Measurements from ENCODE around the gene GIMAP6.
"Not testable (repeated sequence)": the region's sequence is repeated elsewhere in the genome, so short reads cannot be mapped to it uniquely, and the experiment has no call there.

The GIMAP6 gene

DNA sequence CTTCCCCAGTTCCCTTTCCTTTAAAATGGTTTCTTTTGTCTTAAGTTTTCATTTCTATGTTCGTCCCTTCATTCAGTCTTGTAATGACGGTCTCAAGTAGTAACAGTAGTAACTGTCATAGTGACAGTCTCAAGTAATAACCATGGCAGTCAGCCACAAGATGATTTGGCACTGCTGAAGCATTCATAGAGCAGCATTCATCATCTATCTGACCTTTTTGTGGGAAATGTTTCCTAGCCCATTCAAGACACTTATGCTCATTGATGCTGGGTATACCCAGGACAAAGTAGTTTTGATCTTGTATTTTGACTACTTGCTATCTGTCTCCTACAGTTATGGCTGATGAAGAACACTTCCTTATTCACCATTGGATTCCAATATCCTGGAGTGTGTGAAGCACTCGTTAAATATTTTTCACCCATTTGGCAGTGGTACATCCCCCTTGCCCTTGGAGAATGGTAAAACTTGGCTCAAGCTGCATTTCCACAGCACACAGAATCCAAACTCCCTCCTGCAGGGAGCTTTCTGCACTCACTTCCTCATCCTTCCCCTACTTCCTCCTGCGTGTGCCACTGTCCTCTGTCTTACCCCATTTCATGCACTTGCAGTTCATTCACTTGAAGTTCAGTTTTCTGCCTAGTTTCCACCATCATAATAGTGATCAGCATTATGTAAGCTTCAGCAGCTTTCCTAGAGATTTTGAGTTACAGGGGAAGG, 46.0 kb downstream of the GIMAP6 start:
- TF ChIP-seq CTCF (IDR thresholded peaks at IDR 0.05; ENCODE audit: low read depth, low read length, poor library complexity, severe bottlenecking) (no peak), EZH2phosphoT487 (IDR thresholded peaks at IDR 0.05; ENCODE audit: borderline replicate concordance, low read length) (no peak)
- Histone ChIP-seq H4K20me1 (ENCODE audit: control insufficient read depth, insufficient read depth, low read depth, low read length) (no peaks in the 10 kb centered on the region), H3K27ac (ENCODE audit: low read depth, low read length) (no peak overlapping the region), H3K27me3 (ENCODE audit: control insufficient read depth, low read length) (no peaks in the 10 kb centered on the region), H3F3A (ENCODE audit: control insufficient read depth, insufficient read depth) (no peaks in the 10 kb centered on the region), H3K9me2 (replicated peaks; ENCODE audit: control insufficient read depth, low read length) (no peaks in the 10 kb centered on the region), H3K9me3 (ENCODE audit: control insufficient read depth, insufficient read depth, low read length) (no peaks in the 10 kb centered on the region), H3K4me1 (ENCODE audit: control insufficient read depth, low read length) (no peaks in the 10 kb centered on the region), H3K79me2 (ENCODE audit: control insufficient read depth, low read length) (no peaks in the 10 kb centered on the region), H3K4me3 (ENCODE audit: low read length) (no peak overlapping the region), H3K4me2 (ENCODE audit: low read length) (no peak overlapping the region), H3K36me3 (ENCODE audit: control insufficient read depth, low read length) (no peaks in the 10 kb centered on the region)

DNA sequence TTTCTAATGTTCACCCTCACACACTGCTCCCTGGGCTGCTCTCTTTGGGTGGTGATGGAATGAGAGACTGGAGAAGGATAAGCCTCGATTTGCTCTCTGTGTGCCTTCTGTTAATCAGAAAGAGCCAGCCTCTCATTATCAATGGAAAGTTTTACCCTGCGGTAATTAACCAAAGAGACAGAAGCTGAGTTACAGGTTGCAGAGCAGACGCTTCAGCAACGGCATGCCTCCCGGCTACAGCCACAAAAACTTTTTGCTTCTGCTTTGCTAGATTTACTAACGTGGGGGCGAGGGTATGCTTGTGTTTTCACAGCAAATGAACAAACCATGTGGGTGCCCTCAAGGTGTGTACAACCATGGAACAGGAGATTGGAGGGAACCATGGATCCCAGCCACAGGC, 47.0 kb downstream of the GIMAP6 start:
- Histone ChIP-seq H3K4me2 (ENCODE audit: low read length) (no peak overlapping the region), H3K27me3 (ENCODE audit: control insufficient read depth, low read length) (no peaks in the 10 kb centered on the region), H3K9me3 (ENCODE audit: control insufficient read depth, insufficient read depth, low read length) (no peaks in the 10 kb centered on the region), H3K79me2 (ENCODE audit: control insufficient read depth, low read length) (no peaks in the 10 kb centered on the region), H3K4me1 (ENCODE audit: control insufficient read depth, low read length) (no peaks in the 10 kb centered on the region), H3F3A (ENCODE audit: control insufficient read depth, insufficient read depth) (no peaks in the 10 kb centered on the region), H4K20me1 (ENCODE audit: control insufficient read depth, insufficient read depth, low read depth, low read length) (no peaks in the 10 kb centered on the region), H3K36me3 (ENCODE audit: control insufficient read depth, low read length) (no peaks in the 10 kb centered on the region), H3K27ac (ENCODE audit: low read depth, low read length) (no peak overlapping the region), H3K9me2 (replicated peaks; ENCODE audit: control insufficient read depth, low read length) (no peaks in the 10 kb centered on the region), H3K4me3 (ENCODE audit: low read length) (no peak overlapping the region)
- TF ChIP-seq EZH2phosphoT487 (IDR thresholded peaks at IDR 0.05; ENCODE audit: borderline replicate concordance, low read length), result no peak
- TF ChIP-seq CTCF (IDR thresholded peaks at IDR 0.05; ENCODE audit: low read depth, low read length, poor library complexity, severe bottlenecking), result no peak

GRCh38 chr7:150580638-150581394, 51.4 kb downstream of the GIMAP6 start:
- Histone ChIP-seq H3K9me3 (ENCODE audit: control insufficient read depth, insufficient read depth, low read length) (no peaks in the 10 kb centered on the region), H3K4me1 (ENCODE audit: control insufficient read depth, low read length) (no peaks in the 10 kb centered on the region), H3K27me3 (ENCODE audit: control insufficient read depth, low read length) (no peaks in the 10 kb centered on the region), H3F3A (ENCODE audit: control insufficient read depth, insufficient read depth) (no peaks in the 10 kb centered on the region), H3K9me2 (replicated peaks; ENCODE audit: control insufficient read depth, low read length) (no peaks in the 10 kb centered on the region), H3K36me3 (ENCODE audit: control insufficient read depth, low read length) (no peaks in the 10 kb centered on the region), H3K79me2 (ENCODE audit: control insufficient read depth, low read length) (no peaks in the 10 kb centered on the region), H3K4me2 (ENCODE audit: low read length) (no peak overlapping the region), H3K4me3 (ENCODE audit: low read length) (no peak overlapping the region), H4K20me1 (ENCODE audit: control insufficient read depth, insufficient read depth, low read depth, low read length) (no peaks in the 10 kb centered on the region), H3K27ac (ENCODE audit: low read depth, low read length) (no peak overlapping the region)
- TF ChIP-seq EZH2phosphoT487 (IDR thresholded peaks at IDR 0.05; ENCODE audit: borderline replicate concordance, low read length) (no peak), CTCF (IDR thresholded peaks at IDR 0.05; ENCODE audit: low read depth, low read length, poor library complexity, severe bottlenecking) (no peak)

DNA sequence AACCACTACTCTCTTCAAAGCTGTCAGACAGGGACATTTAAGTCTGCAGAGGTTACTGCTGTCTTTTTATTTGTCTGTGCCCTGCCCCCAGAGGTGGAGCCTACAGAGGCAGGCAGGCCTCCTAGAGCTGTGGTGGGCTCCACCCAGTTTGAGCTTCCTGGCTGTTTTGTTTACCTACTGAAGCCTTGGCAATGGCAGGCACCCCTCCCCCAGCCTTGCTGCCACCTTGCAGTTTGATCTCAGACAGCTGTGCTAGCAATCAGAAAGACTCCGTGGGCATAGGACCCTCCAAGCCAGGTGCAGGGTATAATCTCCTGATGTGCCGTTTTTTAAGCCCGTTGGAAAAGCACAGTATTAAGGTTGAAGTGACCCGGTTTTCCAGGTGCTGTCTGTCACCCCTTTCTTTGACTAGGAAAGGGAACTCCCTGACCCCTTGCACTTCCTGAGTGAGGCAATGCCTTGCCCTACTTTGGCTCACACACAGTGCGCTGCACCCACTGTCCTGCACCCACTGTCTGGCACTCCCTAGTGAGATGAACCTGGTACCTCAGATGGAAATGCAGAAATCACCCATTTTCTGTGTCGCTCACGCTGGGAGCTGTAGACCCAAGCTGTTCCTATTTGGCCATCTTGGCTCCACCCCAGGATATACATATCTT, 52.1 kb downstream of the GIMAP6 start:
- H3K36me3 ChIP-seq (ENCODE audit: control insufficient read depth, low read length); H3K9me3 ChIP-seq (ENCODE audit: control insufficient read depth, insufficient read depth, low read length); H3K4me1 ChIP-seq (ENCODE audit: control insufficient read depth, low read length); H3K79me2 ChIP-seq (ENCODE audit: control insufficient read depth, low read length); H3K4me2 ChIP-seq (ENCODE audit: low read length); H3K4me3 ChIP-seq (ENCODE audit: low read length); H3K27me3 ChIP-seq (ENCODE audit: control insufficient read depth, low read length); H3K9me2 ChIP-seq (replicated peaks; ENCODE audit: control insufficient read depth, low read length); H3F3A ChIP-seq (ENCODE audit: control insufficient read depth, insufficient read depth); H3K27ac ChIP-seq (ENCODE audit: low read depth, low read length); H4K20me1 ChIP-seq (ENCODE audit: control insufficient read depth, insufficient read depth, low read depth, low read length): not testable (repeated sequence)

Measured in DOHH2 (cell line).